GM10266 (cell line): ENCODE data around the gene LTB4R.

Experiments used
- DNase-seq: peaks from one replicate; pipeline ENCODE4 v3.0.0; 2012; ENCODE audit errors: extremely low spot score
- CTCF ChIP-seq: IDR thresholded peaks from 2 replicates; pipeline ENCODE4 v1.5.1; 2012; ENCODE audit warnings: mild to moderate bottlenecking, low read depth; ENCODE audit not compliant: control insufficient read depth, insufficient read depth; ENCODE audit errors: missing control alignments

The LTB4R gene, protein sequence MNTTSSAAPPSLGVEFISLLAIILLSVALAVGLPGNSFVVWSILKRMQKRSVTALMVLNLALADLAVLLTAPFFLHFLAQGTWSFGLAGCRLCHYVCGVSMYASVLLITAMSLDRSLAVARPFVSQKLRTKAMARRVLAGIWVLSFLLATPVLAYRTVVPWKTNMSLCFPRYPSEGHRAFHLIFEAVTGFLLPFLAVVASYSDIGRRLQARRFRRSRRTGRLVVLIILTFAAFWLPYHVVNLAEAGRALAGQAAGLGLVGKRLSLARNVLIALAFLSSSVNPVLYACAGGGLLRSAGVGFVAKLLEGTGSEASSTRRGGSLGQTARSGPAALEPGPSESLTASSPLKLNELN

GRCh38 chr14:24310646-24311604 lies at the start of gene LTB4R:
TSS of gene LTB4R (plus strand) at chr14:24311502. CDS start at chr14:24315652, 4,150 bp downstream.
- peak; percentile 67 for TF ChIP-seq CTCF
- peak; percentile 81 for DNase-seq

GRCh38 chr14:24261969-24262327 lies 49.4 kb upstream of the LTB4R start:
- TF ChIP-seq CTCF = no peak
- no peak for DNase-seq

DNA sequence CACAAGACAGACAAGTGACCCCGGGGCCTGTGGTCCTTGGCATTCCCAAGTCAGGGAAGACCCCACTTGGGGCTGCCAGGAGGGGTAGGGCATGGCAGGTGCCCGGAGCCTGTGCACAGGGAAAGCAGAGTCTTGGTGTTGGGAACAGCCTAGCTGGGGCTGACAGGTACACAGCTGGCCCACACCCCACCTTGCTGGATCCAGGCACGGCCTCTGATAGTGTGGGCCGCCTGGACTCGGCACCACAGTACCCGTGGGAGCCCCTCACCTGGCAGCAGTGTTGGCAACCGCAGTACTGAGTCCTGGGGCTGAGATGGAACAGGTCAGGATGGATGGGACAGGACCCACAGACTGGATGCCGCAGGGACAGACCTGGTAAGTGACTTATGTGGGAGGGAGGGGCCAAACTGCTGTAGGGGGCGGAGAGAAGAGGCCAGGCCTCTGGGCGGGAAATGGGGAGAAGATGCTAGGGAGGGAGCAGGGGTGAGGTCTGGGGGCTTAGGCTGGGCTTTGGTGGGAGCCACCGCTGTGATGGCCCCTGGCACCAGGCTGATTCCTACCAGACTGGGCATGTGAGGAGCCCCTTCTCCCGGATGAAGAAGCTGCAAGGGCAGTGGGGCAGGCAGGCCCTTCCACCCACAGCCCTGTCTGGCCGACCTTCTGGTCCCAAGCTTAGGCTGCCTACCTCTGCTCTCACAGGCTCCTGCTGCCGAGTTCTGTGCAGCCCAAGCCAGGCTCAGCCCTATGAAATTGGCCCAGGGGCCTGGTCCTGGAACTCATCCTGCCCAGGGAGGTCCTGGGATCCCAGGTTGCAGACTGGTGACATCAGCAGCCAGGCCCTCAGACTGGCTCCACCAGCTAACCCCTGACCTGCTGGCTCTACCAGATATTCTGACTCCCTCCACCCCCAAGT lies 48.2 kb upstream of the LTB4R start, which contains the start of gene TGM1:
Gene TGM1 (minus strand): TSS at position 357 of the 913 bp plus-strand sequence. CDS start 825 bp downstream, outside the sequence.
- no peak for DNase-seq
- no peak for TF ChIP-seq CTCF

DNA sequence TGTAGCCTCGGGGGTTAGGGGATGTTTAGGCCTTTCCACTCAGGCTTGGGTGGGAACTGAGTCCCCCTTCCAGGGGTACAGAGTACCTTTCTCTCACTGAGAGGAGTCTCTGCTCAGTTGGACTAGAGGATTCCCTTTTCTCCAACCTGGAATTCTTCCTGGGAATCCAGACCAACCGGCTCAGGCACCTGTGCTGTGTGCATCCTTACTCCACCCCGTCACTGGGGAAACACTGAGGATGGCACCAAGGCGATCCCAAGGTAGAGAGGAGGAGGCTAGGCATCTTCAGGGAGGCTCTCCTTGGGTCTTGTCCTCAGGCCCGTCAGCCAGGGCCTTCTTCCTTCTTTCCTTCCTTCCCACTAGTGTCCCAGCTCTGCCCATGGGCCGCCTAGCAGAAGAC lies 47.5 kb upstream of the LTB4R start:
- DNase-seq = no peak
- TF ChIP-seq CTCF = no peak

DNA sequence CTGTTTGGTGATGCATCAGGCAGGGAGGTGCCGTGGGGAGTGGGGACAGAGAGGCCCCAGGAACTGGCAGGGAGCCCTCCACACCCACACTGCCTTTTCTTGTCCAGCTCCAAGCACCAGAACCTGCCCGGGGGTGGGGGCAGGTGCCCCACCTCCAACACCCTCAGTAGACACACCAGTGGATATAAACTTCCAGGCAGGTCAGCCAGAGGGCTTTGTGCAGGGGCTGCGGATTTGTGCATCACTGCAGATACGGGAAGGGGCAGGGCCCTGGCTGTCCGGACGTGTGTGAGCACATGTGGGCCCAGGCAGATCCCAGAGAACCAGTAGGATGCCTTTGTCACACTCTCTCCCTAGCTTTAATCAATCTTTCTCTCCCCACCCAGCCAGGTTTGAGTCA lies 47.0 kb upstream of the LTB4R start:
- TF ChIP-seq CTCF = no peak
- DNase-seq = no peak

DNA sequence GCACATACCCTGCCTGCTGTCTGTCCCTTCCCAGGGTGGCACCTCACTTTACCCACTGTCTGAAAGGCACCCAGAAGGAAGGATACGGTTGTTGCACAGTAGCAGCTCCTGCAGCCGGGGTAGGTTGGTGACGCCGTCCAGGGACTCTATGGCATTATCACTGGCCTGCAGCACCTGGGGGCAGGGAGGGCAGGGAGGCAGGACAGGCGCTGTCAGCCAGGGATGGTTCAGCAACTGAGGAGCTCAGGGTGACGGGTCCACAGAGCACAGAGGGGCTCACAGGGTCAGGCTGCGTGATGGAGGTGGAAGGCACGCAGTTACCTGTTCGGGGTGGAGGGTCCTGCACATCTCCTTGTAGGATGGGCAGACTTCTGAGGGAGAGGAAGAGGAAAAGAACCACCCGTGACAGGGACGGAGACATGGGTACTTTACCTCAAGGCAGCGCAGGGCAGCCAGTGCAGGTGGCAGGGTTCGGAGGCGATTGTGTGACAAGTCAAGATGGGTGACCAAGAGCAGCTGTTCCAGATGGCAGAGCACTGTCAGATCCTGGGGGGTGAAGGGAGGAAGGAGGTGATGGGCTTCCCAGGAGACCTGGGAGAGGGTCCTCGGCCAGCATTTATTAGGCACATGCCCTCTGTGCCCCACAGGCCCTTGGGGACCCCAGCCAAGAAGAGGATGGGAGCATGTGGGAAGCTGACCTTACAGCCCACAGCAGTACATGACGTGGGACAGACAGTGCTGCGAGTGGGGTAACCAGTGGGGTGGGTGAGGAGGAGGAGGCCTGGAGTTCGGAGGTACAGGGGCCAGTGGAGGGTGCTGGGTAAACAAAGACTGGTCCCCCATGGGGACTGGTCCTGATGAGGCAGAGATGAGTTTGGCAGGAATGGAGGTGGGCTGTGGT lies 44.7 kb upstream of the LTB4R start:
- TF ChIP-seq CTCF = no peak
- DNase-seq = no peak
